Mammary epithelial cell (primary cell): Measurements from ENCODE around the gene PACSIN1.

Experiments used
- CTCF ChIP-seq, 2 donors: IDR thresholded peaks in 1 of 2; conservative IDR thresholded peaks in 1 of 2; 2 replicates each; pipeline ENCODE4 v1.5.1; 2011 to 2012; ENCODE audit warnings: inconsistent platforms in 2 of 2, low read length in 2 of 2, mild to moderate bottlenecking in 2 of 2, control low read depth in 1 of 2, low read depth in 1 of 2; ENCODE audit not compliant: insufficient read depth in 1 of 2; ENCODE audit errors: extremely low read depth in 1 of 2
- EZH2 ChIP-seq: IDR thresholded peaks from 2 replicates; pipeline ENCODE4 v1.6.1; 2012; ENCODE audit warnings: low read length, inconsistent platforms, borderline replicate concordance

DNA sequence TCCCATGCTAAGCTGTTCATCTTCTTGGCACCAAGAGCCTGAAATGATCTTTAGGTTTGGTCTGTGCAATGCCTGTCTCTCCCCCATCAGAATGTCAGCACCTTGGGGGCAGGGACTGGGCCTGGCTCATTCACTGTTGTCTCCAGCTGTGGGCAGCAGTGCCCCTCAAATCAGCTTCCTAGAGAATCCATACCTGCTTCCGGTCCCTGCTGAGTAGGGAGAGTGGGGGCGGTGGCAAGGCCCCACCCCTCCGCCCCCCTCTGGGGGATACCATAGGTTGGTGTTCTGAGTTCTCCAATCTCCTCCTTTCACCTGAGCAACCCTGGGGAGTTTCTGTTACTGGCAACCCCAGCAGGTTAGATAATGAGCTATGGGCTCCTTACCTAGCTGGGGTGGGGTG, 109.5 kb downstream of the PACSIN1 start:
- TF ChIP-seq CTCF (conservative IDR thresholded peaks at IDR 0.05 in 1 of 2, IDR thresholded peaks at IDR 0.05 in 1 of 2; ENCODE audit: extremely low read depth in 1 of 2, insufficient read depth in 1 of 2, low read depth in 1 of 2, low read length in 2 of 2) (no peak), EZH2 (no peak)
